ENCODE data around the gene DUSP3. TPM values are rescaled to one million over a fixed set of nuclear protein-coding genes. Genes with fewer than 3 reads are reported as not detected.

The DUSP3 gene
- total RNA-seq, 2 experiments from 2014 or later: 9.0 to 9.8 TPM

DNA sequence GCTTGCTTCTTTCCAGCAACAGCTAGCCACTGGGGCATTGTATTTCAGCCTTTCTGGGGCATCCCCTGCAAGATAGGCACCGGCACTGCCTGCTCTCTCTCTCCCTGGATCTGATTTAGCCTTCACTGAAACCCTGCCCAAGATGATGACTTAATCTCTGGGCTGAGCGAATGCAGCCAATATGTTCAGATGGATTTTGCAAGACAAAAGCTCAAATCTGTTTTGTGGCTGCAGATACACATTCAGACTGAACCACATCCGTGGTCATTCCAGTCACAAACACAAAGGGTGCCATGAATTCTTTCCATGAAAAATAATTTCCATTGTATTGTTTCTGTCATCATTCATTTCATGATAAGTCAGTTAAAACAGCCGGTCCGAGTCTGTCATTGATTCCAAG is 44.4 kb downstream of the DUSP3 start:
- Histone ChIP-seq H3K36me3 (ENCODE audit: insufficient read depth, low read length) (no peaks in the 10 kb centered on the region), H3K4me2 (ENCODE audit: low read length) (no peak overlapping the region), H3K9me3 (ENCODE audit: low read length) (no peaks in the 10 kb centered on the region), H3K4me1 (ENCODE audit: insufficient read depth, low read length, poor library complexity, severe bottlenecking) (no peaks in the 10 kb centered on the region), H3K27ac (ENCODE audit: low read depth, low read length, poor library complexity, severe bottlenecking) (no peak overlapping the region), H2AFZ (ENCODE audit: low read length) (no peak overlapping the region), H3K4me3 (ENCODE audit: low read depth, low read length, poor library complexity, severe bottlenecking) (no peak overlapping the region), H4K20me1 (ENCODE audit: insufficient read depth, low read length) (no peaks in the 10 kb centered on the region), H3K79me2 (ENCODE audit: insufficient read depth, low read depth, low read length) (no peaks in the 10 kb centered on the region), H3K9me2 (ENCODE audit: insufficient read depth, low read length) (no peaks in the 10 kb centered on the region)
- ChIA-PET POLR2A (no interaction called here), CTCF (ENCODE audit: unreplicated experiment) (no interaction called here)
- intact Hi-C loops (cut with micrococcal nuclease; ENCODE audit: unreplicated experiment): no loop called here
- no peak for DNase-seq (ENCODE audit: low spot score)
- no peak for TF ChIP-seq EZH2phosphoT487 (IDR thresholded peaks at IDR 0.05; ENCODE audit: borderline replicate concordance, low read depth, low read length)
- TF ChIP-seq, protein P1, sequence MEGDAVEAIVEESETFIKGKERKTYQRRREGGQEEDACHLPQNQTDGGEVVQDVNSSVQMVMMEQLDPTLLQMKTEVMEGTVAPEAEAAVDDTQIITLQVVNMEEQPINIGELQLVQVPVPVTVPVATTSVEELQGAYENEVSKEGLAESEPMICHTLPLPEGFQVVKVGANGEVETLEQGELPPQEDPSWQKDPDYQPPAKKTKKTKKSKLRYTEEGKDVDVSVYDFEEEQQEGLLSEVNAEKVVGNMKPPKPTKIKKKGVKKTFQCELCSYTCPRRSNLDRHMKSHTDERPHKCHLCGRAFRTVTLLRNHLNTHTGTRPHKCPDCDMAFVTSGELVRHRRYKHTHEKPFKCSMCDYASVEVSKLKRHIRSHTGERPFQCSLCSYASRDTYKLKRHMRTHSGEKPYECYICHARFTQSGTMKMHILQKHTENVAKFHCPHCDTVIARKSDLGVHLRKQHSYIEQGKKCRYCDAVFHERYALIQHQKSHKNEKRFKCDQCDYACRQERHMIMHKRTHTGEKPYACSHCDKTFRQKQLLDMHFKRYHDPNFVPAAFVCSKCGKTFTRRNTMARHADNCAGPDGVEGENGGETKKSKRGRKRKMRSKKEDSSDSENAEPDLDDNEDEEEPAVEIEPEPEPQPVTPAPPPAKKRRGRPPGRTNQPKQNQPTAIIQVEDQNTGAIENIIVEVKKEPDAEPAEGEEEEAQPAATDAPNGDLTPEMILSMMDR (conservative IDR thresholded peaks at IDR 0.05; ENCODE audit: low read length): no peak
- BruUV-seq (replicated peaks): no TSS peak

DNA sequence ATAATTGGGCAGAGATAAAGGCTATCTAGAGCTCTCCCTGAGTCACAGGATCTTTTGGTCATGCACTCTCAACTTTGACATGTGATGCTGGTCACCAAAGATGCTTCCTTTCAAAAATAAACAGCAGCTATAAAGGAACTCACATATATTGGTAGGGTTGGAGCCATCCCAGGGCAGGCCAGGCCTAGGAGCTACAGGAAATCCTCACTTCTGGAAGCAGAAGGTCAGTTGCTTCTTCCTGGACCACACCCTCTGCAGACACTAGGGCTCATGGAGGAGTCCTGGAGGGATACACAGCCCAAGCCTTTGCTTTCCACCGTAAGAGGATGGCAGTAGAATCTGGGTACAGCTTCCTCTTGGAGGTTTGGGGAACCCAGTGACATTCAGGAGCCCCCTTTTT is 44.8 kb downstream of the DUSP3 start:
- no peaks in the 10 kb centered on the region for H3K9me3 ChIP-seq (ENCODE audit: low read length)
- H3K36me3 ChIP-seq (ENCODE audit: insufficient read depth, low read length): no peaks in the 10 kb centered on the region
- no peaks in the 10 kb centered on the region for H3K79me2 ChIP-seq (ENCODE audit: insufficient read depth, low read depth, low read length)
- H3K9me2 ChIP-seq (ENCODE audit: insufficient read depth, low read length): no peaks in the 10 kb centered on the region
- H4K20me1 ChIP-seq (ENCODE audit: insufficient read depth, low read length): no peaks in the 10 kb centered on the region
- no peak overlapping the region for H3K27ac ChIP-seq (ENCODE audit: low read depth, low read length, poor library complexity, severe bottlenecking)
- intact Hi-C loops (cut with micrococcal nuclease; ENCODE audit: unreplicated experiment): no loop called here
- H2AFZ ChIP-seq (ENCODE audit: low read length): no peak overlapping the region
- ChIA-PET CTCF (ENCODE audit: unreplicated experiment) (no interaction called here), POLR2A (no interaction called here)
- no peak overlapping the region for H3K4me2 ChIP-seq (ENCODE audit: low read length)
- no peak for DNase-seq (ENCODE audit: low spot score)
- no peaks in the 10 kb centered on the region for H3K4me1 ChIP-seq (ENCODE audit: insufficient read depth, low read length, poor library complexity, severe bottlenecking)
- BruUV-seq (replicated peaks): no TSS peak
- TF ChIP-seq, protein P1 (conservative IDR thresholded peaks at IDR 0.05; ENCODE audit: low read length): no peak
- no peak for TF ChIP-seq EZH2phosphoT487 (IDR thresholded peaks at IDR 0.05; ENCODE audit: borderline replicate concordance, low read depth, low read length)
- H3K4me3 ChIP-seq (ENCODE audit: low read depth, low read length, poor library complexity, severe bottlenecking): no peak overlapping the region

GRCh38 chr17:43732958-43733357 is 45.8 kb downstream of the DUSP3 start:
- no peak overlapping the region for H3K4me3 ChIP-seq (ENCODE audit: low read depth, low read length, poor library complexity, severe bottlenecking)
- intact Hi-C loops (cut with micrococcal nuclease; ENCODE audit: unreplicated experiment): no loop called here

More at GRCh38 chr17:43732958-43733357, 45.8 kb downstream of the DUSP3 start:
- POLR2A ChIA-PET: no interaction called here
- no peaks in the 10 kb centered on the region for H3K36me3 ChIP-seq (ENCODE audit: insufficient read depth, low read length)
- TF ChIP-seq, protein P1 (conservative IDR thresholded peaks at IDR 0.05; ENCODE audit: low read length): no peak
- no peak for TF ChIP-seq EZH2phosphoT487 (IDR thresholded peaks at IDR 0.05; ENCODE audit: borderline replicate concordance, low read depth, low read length)
- no TSS peak for BruUV-seq (replicated peaks)
- no peaks in the 10 kb centered on the region for H4K20me1 ChIP-seq (ENCODE audit: insufficient read depth, low read length)
- CTCF ChIA-PET (ENCODE audit: unreplicated experiment): no interaction called here
- no peak overlapping the region for H3K4me2 ChIP-seq (ENCODE audit: low read length)
- H3K9me2 ChIP-seq (ENCODE audit: insufficient read depth, low read length): no peaks in the 10 kb centered on the region
- no peak overlapping the region for H2AFZ ChIP-seq (ENCODE audit: low read length)
- H3K79me2 ChIP-seq (ENCODE audit: insufficient read depth, low read depth, low read length): no peaks in the 10 kb centered on the region
- no peaks in the 10 kb centered on the region for H3K4me1 ChIP-seq (ENCODE audit: insufficient read depth, low read length, poor library complexity, severe bottlenecking)
- H3K27ac ChIP-seq (ENCODE audit: low read depth, low read length, poor library complexity, severe bottlenecking): no peak overlapping the region
- DNase-seq (ENCODE audit: low spot score): no peak
- no peaks in the 10 kb centered on the region for H3K9me3 ChIP-seq (ENCODE audit: low read length)
